CD14-positive monocyte (primary cell): ENCODE results near the gene SYNE1. TPM values are rescaled to one million over a fixed set of nuclear protein-coding genes. Genes with fewer than 3 reads are reported as not detected.

ENCODE experiments used
- DNase-seq, 3 donors: peaks; one replicate each; pipeline ENCODE4 v3.0.0-alpha.2; 2011 to 2022
- H2AFZ ChIP-seq: 2 replicates; pipeline ENCODE4 v1.6.0; 2012; ENCODE audit warnings: mild to moderate bottlenecking, low read depth, low read length, inconsistent platforms; ENCODE audit not compliant: insufficient read depth, poor library complexity, severe bottlenecking
- H3K27ac ChIP-seq, 2 donors: 1 replicate in 1 of 2; 2 replicates in 1 of 2; pipeline ENCODE4 v1.5.1; 2012 to 2013; ENCODE audit warnings: low read length in 2 of 2, control low read depth in 1 of 2, inconsistent platforms in 1 of 2, low read depth in 1 of 2, mild to moderate bottlenecking in 1 of 2
- H3K27me3 ChIP-seq, 2 donors: one replicate each; pipeline versions ENCODE4 v1.6.0 to v1.6.1; 2011 to 2013; ENCODE audit warnings: low read length in 2 of 2; ENCODE audit not compliant: control insufficient read depth in 2 of 2, insufficient read depth in 2 of 2
- H3K36me3 ChIP-seq, 2 donors: replicated peaks in 1 of 2; 1 replicate in 1 of 2; 2 replicates in 1 of 2; pipeline versions ENCODE4 v1.5.1 to v1.6.1; 2012 to 2013; ENCODE audit warnings: low read length in 2 of 2, control low read depth in 1 of 2, inconsistent platforms in 1 of 2, mild to moderate bottlenecking in 1 of 2; ENCODE audit not compliant: insufficient read depth in 2 of 2, control insufficient read depth in 1 of 2
- H3K4me1 ChIP-seq, 2 donors: 1 replicate in 1 of 2; 2 replicates in 1 of 2; pipeline versions ENCODE4 v1.5.1 to v1.6.1; 2012 to 2013; ENCODE audit warnings: low read length in 2 of 2, control low read depth in 1 of 2, inconsistent platforms in 1 of 2, mild to moderate bottlenecking in 1 of 2, moderate library complexity in 1 of 2; ENCODE audit not compliant: insufficient read depth in 2 of 2, control insufficient read depth in 1 of 2
- H3K4me2 ChIP-seq: replicated peaks from 2 replicates; pipeline ENCODE3; 2012; ENCODE audit warnings: low read length, moderate library complexity, mild to moderate bottlenecking; ENCODE audit not compliant: poor library complexity, severe bottlenecking; ENCODE audit errors: extremely low read depth
- H3K4me3 ChIP-seq, 3 experiments: fragments of 200-600 bp in 1 of 3; sonication (generic) in 1 of 3; replicated peaks in 1 of 3; 1 replicate in 2 of 3; 2 replicates in 1 of 3; pipeline ENCODE4 v1.5.1; 2011 to 2013; ENCODE audit warnings: low read length in 3 of 3, mild to moderate bottlenecking in 3 of 3, control low read depth in 2 of 3, low read depth in 2 of 3, inconsistent platforms in 1 of 3, moderate library complexity in 1 of 3
- H3K79me2 ChIP-seq: 2 replicates; pipeline ENCODE4 v1.6.0; 2012; ENCODE audit warnings: mild to moderate bottlenecking, control low read depth, inconsistent platforms, low read length, moderate library complexity; ENCODE audit not compliant: insufficient read depth
- H3K9ac ChIP-seq: 2 replicates; pipeline ENCODE4 v1.6.0; 2017; ENCODE audit warnings: low read length, mild to moderate bottlenecking; ENCODE audit not compliant: insufficient read depth, poor library complexity, severe bottlenecking
- H3K9me3 ChIP-seq, 2 donors: replicated peaks in 1 of 2; 1 replicate in 1 of 2; 2 replicates in 1 of 2; pipeline versions ENCODE4 v1.5.1 to v1.6.1; 2012 to 2013; ENCODE audit warnings: low read length in 2 of 2, control low read depth in 1 of 2; ENCODE audit not compliant: control insufficient read depth in 1 of 2, insufficient read depth in 1 of 2
- H4K20me1 ChIP-seq: 2 replicates; pipeline ENCODE4 v1.6.0; 2012; ENCODE audit warnings: mild to moderate bottlenecking, low read length, control low read depth, moderate library complexity; ENCODE audit not compliant: insufficient read depth
- H3K27ac Mint-ChIP-seq, 7 donors: one replicate each; pipeline ENCODE4 v1.8.0; 2020; ENCODE audit warnings: mild to moderate bottlenecking in 7 of 7, mixed read lengths in 7 of 7, moderate library complexity in 6 of 7, inconsistent platforms in 2 of 7
- H3K27me3 Mint-ChIP-seq, 3 donors: one replicate each; pipeline ENCODE4 v1.8.0; 2021 to 2022; ENCODE audit warnings: low read depth in 3 of 3, mild to moderate bottlenecking in 3 of 3, mixed read lengths in 3 of 3, moderate library complexity in 3 of 3, inconsistent platforms in 1 of 3
- H3K36me3 Mint-ChIP-seq, 2 donors: one replicate each; pipeline ENCODE4 v1.8.0; 2020; ENCODE audit warnings: mixed read lengths in 2 of 2, inconsistent platforms in 1 of 2, mild to moderate bottlenecking in 1 of 2
- H3K4me1 Mint-ChIP-seq: one replicate; pipeline ENCODE4 v1.8.0; 2020; ENCODE audit warnings: mild to moderate bottlenecking, mixed read lengths
- H3K4me3 Mint-ChIP-seq, 2 donors: one replicate each; pipeline ENCODE4 v1.8.0; 2020; ENCODE audit warnings: mild to moderate bottlenecking in 2 of 2, mixed read lengths in 2 of 2, moderate library complexity in 1 of 2
- H3K9me3 Mint-ChIP-seq, 7 donors: one replicate each; pipeline ENCODE4 v1.8.0; 2020 to 2022; ENCODE audit warnings: mixed read lengths in 7 of 7, mild to moderate bottlenecking in 6 of 7, moderate library complexity in 6 of 7, inconsistent platforms in 2 of 7
- CTCF ChIP-seq: fragments of 200-600 bp; IDR thresholded peaks from one replicate; pipeline ENCODE4 v1.8.0; 2022; ENCODE audit warnings: antibody characterized with exemption, mild to moderate bottlenecking
- WGBS: methylation state at CpG from one replicate; pipeline ENCODE4 v1.1.5; 2013; ENCODE audit warnings: missing lambda C conversion rate; ENCODE audit not compliant: insufficient coverage; 5-methylcytosine and 5-hydroxymethylcytosine counted together
- intact Hi-C, 2 donors: fragments of 100-400 bp; cut with micrococcal nuclease; formaldehyde crosslinking; loops; one replicate each; pipeline versions ENCODE4 v1.15.0 to v1.15.1; 2023
- polyA plus RNA-seq, 3 donors: library from polyadenylated mRNA; depleted of rRNA in 1 of 3; unstranded in 2 of 3; stranded (reverse) in 1 of 3; fragments of 300-500 nt in 2 of 3; fragments of >200 nt in 1 of 3; fragmentation: Illumina TruSeq in 2 of 3; gene quantifications; 1 replicate in 2 of 3; 2 replicates in 1 of 3; pipeline ENCODE4 v1.2.3, GENCODE V29; 2012 to 2021

Gene SYNE1
- polyA plus RNA-seq, 3 donors, result 3.7 to 24.5 (median 8.1) TPM

GRCh38 chr6:152173321-152173720, 463.8 kb downstream of the SYNE1 start:
- no peak overlapping the region for H3K4me3 Mint-ChIP-seq
- no peaks in the 10 kb centered on the region for H3K4me1 Mint-ChIP-seq
- 100% methylated on average over 1 of the region's 4 CpGs for WGBS
- no peak overlapping the region for H3K9ac ChIP-seq
- DNase-seq, result no peak
- intact Hi-C loops, result no loop called here
- no peak overlapping the region for H3K27ac ChIP-seq
- H3K4me1 ChIP-seq, result no peaks in the 10 kb centered on the region
- peaks cover 15 to 50% of the 10 kb centered on the region in 2 donors for H3K36me3 ChIP-seq
- no peaks in the 10 kb centered on the region for H3K27me3 ChIP-seq
- peaks cover 0 to 1% (median 0%) of the 10 kb centered on the region in 7 donors for H3K9me3 Mint-ChIP-seq
- peaks cover 35 to 44% of the 10 kb centered on the region in 2 donors for H3K36me3 Mint-ChIP-seq
- H2AFZ ChIP-seq, result no peak overlapping the region
- H3K27me3 Mint-ChIP-seq, result peaks cover 0 to 1% (median 0%) of the 10 kb centered on the region in 3 donors
- H3K27ac Mint-ChIP-seq, result no peak overlapping the region
- no peaks in the 10 kb centered on the region for H4K20me1 ChIP-seq
- no peaks in the 10 kb centered on the region for H3K79me2 ChIP-seq
- no peak overlapping the region for H3K4me2 ChIP-seq
- no peaks in the 10 kb centered on the region for H3K9me3 ChIP-seq
- H3K4me3 ChIP-seq, result no peak overlapping the region
- no peak for TF ChIP-seq CTCF

- Histone ChIP-seq H3K79me2 (no peaks in the 10 kb centered on the region), H3K4me1 (no peaks in the 10 kb centered on the region), H3K36me3 (peaks cover 15 to 46% of the 10 kb centered on the region in 2 donors), H3K4me3 (no peak overlapping the region), H3K27ac (no peak overlapping the region), H3K27me3 (no peaks in the 10 kb centered on the region), H3K9me3 (no peaks in the 10 kb centered on the region), H3K9ac (no peak overlapping the region), H3K4me2 (no peak overlapping the region), H2AFZ (no peak overlapping the region), H4K20me1 (no peaks in the 10 kb centered on the region)
- peak overlapping the region in 1 of 7 donors; percentile 48 for H3K27ac Mint-ChIP-seq
- H3K27me3 Mint-ChIP-seq, result peaks cover 0 to 1% (median 0%) of the 10 kb centered on the region in 3 donors
- no peak overlapping the region for H3K4me3 Mint-ChIP-seq
- no peak for DNase-seq
- peaks cover 41 to 49% of the 10 kb centered on the region in 2 donors for H3K36me3 Mint-ChIP-seq
- no peak for TF ChIP-seq CTCF
- 100% methylated on average over 3 of the region's 13 CpGs for WGBS
- peaks cover 0 to 3% (median 0%) of the 10 kb centered on the region in 7 donors for H3K9me3 Mint-ChIP-seq
- H3K4me1 Mint-ChIP-seq, result peaks cover 3% of the 10 kb centered on the region
- intact Hi-C loops, result no loop called here
These were observed 466.2 kb downstream of the SYNE1 start for GRCh38 chr6:152170702-152171667.
